Measurements from ENCODE around the gene SLCO2B1.

SLCO2B1 gene

DNA sequence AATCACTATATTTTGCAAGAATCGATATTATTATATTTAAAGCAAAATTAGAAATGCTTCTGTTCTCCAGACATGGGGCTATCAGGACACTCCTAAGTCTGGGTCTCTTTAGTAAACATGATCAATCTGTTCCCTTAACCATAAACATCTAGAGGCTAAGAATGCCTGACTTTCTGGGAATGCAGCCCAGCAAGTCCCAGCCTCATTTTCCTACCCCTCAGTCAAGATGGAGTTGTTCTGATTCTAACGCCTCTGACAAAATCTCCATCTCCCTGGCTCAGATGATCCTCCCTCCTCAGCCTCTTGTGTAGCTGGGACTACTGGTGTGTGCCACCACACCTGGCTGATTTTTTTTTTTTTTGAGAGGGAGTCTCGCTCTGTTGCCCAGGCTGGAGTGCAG is 35.0 kb downstream of the SLCO2B1 start:
- no peaks in the 10 kb centered on the region for H3K79me2 ChIP-seq (ENCODE audit: insufficient read depth, low read depth)
- H3K36me3 ChIP-seq (ENCODE audit: insufficient read depth) = no peaks in the 10 kb centered on the region
- no peak overlapping the region for H2AFZ ChIP-seq (ENCODE audit: low read depth)
- no peaks in the 10 kb centered on the region for H4K20me1 ChIP-seq (ENCODE audit: insufficient read depth)
- TF ChIP-seq, protein P1, sequence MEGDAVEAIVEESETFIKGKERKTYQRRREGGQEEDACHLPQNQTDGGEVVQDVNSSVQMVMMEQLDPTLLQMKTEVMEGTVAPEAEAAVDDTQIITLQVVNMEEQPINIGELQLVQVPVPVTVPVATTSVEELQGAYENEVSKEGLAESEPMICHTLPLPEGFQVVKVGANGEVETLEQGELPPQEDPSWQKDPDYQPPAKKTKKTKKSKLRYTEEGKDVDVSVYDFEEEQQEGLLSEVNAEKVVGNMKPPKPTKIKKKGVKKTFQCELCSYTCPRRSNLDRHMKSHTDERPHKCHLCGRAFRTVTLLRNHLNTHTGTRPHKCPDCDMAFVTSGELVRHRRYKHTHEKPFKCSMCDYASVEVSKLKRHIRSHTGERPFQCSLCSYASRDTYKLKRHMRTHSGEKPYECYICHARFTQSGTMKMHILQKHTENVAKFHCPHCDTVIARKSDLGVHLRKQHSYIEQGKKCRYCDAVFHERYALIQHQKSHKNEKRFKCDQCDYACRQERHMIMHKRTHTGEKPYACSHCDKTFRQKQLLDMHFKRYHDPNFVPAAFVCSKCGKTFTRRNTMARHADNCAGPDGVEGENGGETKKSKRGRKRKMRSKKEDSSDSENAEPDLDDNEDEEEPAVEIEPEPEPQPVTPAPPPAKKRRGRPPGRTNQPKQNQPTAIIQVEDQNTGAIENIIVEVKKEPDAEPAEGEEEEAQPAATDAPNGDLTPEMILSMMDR (conservative IDR thresholded peaks at IDR 0.05; ENCODE audit: low read depth, low read length) = no peak
- H3K4me2 ChIP-seq = no peak overlapping the region
- no peak overlapping the region for H3K4me3 ChIP-seq (IDR thresholded peaks at IDR 0.05; ENCODE audit: insufficient read depth, low read depth, low read length)
- no peak overlapping the region for H3K9ac ChIP-seq
- no peak overlapping the region for H3K27ac ChIP-seq
- no peaks in the 10 kb centered on the region for H3K4me1 ChIP-seq (ENCODE audit: low read depth, poor library complexity, severe bottlenecking)
- H3K27me3 ChIP-seq (ENCODE audit: insufficient read depth, low read depth) = no peaks in the 10 kb centered on the region

DNA sequence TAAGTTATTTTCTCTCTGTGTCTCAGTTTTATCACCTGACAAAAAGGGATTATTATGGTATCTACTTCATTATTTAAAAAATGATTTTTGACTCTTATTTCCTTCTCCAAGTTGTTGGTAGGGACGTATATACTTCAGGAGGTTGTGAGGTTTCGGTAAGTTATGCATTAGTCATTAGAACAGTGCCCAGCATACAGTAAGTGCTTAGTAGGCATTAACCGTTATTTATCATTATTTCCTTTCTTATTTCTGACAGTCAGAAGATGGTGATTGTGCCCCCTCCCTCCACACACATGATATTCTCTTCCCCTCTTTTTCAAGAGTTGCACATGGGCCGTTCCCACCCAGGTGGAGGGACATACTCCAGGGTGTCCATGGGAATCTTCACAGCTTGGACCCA is 36.1 kb downstream of the SLCO2B1 start:
- TF ChIP-seq, protein P1 (conservative IDR thresholded peaks at IDR 0.05; ENCODE audit: low read depth, low read length) = no peak
- no peak overlapping the region for H2AFZ ChIP-seq (ENCODE audit: low read depth)
- no peak overlapping the region for H3K4me3 ChIP-seq (IDR thresholded peaks at IDR 0.05; ENCODE audit: insufficient read depth, low read depth, low read length)
- H3K9ac ChIP-seq = no peak overlapping the region
- no peaks in the 10 kb centered on the region for H4K20me1 ChIP-seq (ENCODE audit: insufficient read depth)
- no peaks in the 10 kb centered on the region for H3K79me2 ChIP-seq (ENCODE audit: insufficient read depth, low read depth)
- no peak overlapping the region for H3K27ac ChIP-seq
- no peaks in the 10 kb centered on the region for H3K4me1 ChIP-seq (ENCODE audit: low read depth, poor library complexity, severe bottlenecking)
- no peak overlapping the region for H3K4me2 ChIP-seq
- no peaks in the 10 kb centered on the region for H3K36me3 ChIP-seq (ENCODE audit: insufficient read depth)
- H3K27me3 ChIP-seq (ENCODE audit: insufficient read depth, low read depth) = no peaks in the 10 kb centered on the region

DNA sequence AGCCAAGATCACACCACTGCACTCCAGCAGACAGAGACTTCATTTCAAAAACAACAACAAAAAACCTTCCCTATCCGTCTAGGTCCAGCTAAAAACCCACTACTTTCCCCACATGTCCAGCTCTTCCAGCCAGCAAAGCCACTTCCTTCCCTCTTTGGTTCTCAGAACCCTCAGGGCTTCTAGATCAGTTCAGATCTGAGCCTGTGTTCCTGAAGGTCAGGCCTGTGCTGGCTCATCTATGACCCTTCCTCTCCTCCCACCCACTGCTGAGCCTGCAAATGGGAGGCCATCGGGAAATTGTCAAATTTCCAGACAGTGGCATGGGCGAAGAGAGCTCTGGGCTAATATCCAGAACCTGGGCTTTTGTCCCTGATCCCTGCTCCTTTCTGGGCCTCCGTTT is 37.8 kb downstream of the SLCO2B1 start:
- Histone ChIP-seq H2AFZ (ENCODE audit: low read depth) (no peak overlapping the region), H3K9ac (no peak overlapping the region), H3K4me3 (IDR thresholded peaks at IDR 0.05; ENCODE audit: insufficient read depth, low read depth, low read length) (no peak overlapping the region), H3K27me3 (ENCODE audit: insufficient read depth, low read depth) (no peaks in the 10 kb centered on the region), H3K4me1 (ENCODE audit: low read depth, poor library complexity, severe bottlenecking) (no peaks in the 10 kb centered on the region), H4K20me1 (ENCODE audit: insufficient read depth) (no peaks in the 10 kb centered on the region), H3K79me2 (ENCODE audit: insufficient read depth, low read depth) (no peaks in the 10 kb centered on the region), H3K27ac (no peak overlapping the region), H3K4me2 (no peak overlapping the region), H3K36me3 (ENCODE audit: insufficient read depth) (no peaks in the 10 kb centered on the region)
- TF ChIP-seq, protein P1 (conservative IDR thresholded peaks at IDR 0.05; ENCODE audit: low read depth, low read length) = no peak

DNA sequence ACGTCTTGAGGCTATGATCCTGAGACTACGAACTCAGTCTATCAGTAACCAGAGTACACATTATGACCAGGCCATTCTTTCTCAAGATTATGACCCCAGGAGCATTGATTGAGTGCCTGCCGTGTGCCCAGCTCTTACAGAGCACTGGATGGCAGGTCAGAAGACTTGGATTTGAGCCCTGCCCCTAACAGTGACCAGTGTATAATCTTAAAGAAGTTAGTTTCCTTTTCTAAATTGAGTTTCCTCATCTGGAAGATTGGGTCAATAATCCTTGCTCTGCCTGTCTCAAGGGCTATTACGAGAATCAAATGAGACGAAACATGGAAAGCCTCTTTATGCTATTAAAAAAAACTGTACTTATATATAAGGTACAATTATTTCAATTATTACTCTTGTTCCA is 38.2 kb downstream of the SLCO2B1 start:
- no peak overlapping the region for H3K4me2 ChIP-seq
- H2AFZ ChIP-seq (ENCODE audit: low read depth) = no peak overlapping the region
- no peaks in the 10 kb centered on the region for H4K20me1 ChIP-seq (ENCODE audit: insufficient read depth)
- no peaks in the 10 kb centered on the region for H3K79me2 ChIP-seq (ENCODE audit: insufficient read depth, low read depth)
- H3K9ac ChIP-seq = no peak overlapping the region
- no peak overlapping the region for H3K27ac ChIP-seq
- no peaks in the 10 kb centered on the region for H3K4me1 ChIP-seq (ENCODE audit: low read depth, poor library complexity, severe bottlenecking)
- TF ChIP-seq, protein P1 (conservative IDR thresholded peaks at IDR 0.05; ENCODE audit: low read depth, low read length) = no peak
- H3K36me3 ChIP-seq (ENCODE audit: insufficient read depth) = no peaks in the 10 kb centered on the region
- H3K4me3 ChIP-seq (IDR thresholded peaks at IDR 0.05; ENCODE audit: insufficient read depth, low read depth, low read length) = no peak overlapping the region
- H3K27me3 ChIP-seq (ENCODE audit: insufficient read depth, low read depth) = no peaks in the 10 kb centered on the region
